Muscle layer of colon (tissue), 2 donors: ENCODE data around the gene TRIM36.

Experiments
- H3K27ac ChIP-seq: one replicate; pipeline ENCODE4 v1.7.0; 2013; ENCODE audit warnings: low read depth, mild to moderate bottlenecking, low read length, moderate library complexity
- H3K27me3 ChIP-seq, 2 donors: one replicate each; pipeline ENCODE4 v1.7.0; 2013; ENCODE audit warnings: low read length in 2 of 2, mild to moderate bottlenecking in 2 of 2; ENCODE audit not compliant: insufficient read depth in 2 of 2, control insufficient read depth in 1 of 2
- H3K36me3 ChIP-seq: one replicate; pipeline ENCODE4 v1.7.0; 2013; ENCODE audit warnings: mild to moderate bottlenecking, low read length; ENCODE audit not compliant: insufficient read depth
- H3K4me1 ChIP-seq: one replicate; pipeline ENCODE4 v1.7.0; 2013; ENCODE audit warnings: mild to moderate bottlenecking, low read length; ENCODE audit not compliant: insufficient read depth
- H3K4me3 ChIP-seq, 2 donors: one replicate each; pipeline ENCODE4 v1.7.0; 2013; ENCODE audit warnings: low read length in 2 of 2, low read depth in 1 of 2, mild to moderate bottlenecking in 1 of 2, moderate library complexity in 1 of 2
- H3K9ac ChIP-seq: one replicate; pipeline ENCODE4 v1.7.0; 2013; ENCODE audit warnings: low read length
- H3K9me3 ChIP-seq: one replicate; pipeline ENCODE4 v1.7.0; 2013; ENCODE audit warnings: mild to moderate bottlenecking, low read length
- donor health status: abdominal sarcoma.
- donor health status: Adenocarcinoma of cecum.

Gene TRIM36

GRCh38 chr5:115098041-115098702 lies 71.5 kb downstream of the TRIM36 start:
- Histone ChIP-seq H3K36me3 (no peaks in the 10 kb centered on the region), H3K4me1 (no peaks in the 10 kb centered on the region), H3K27ac (no peak overlapping the region), H3K27me3 (no peaks in the 10 kb centered on the region), H3K4me3 (no peak overlapping the region), H3K9me3 (no peaks in the 10 kb centered on the region), H3K9ac (no peak overlapping the region)

GRCh38 chr5:115097236-115097635 lies 72.5 kb downstream of the TRIM36 start:
- H3K9me3 ChIP-seq: no peaks in the 10 kb centered on the region
- no peaks in the 10 kb centered on the region for H3K4me1 ChIP-seq
- no peak overlapping the region for H3K4me3 ChIP-seq
- H3K27me3 ChIP-seq: no peaks in the 10 kb centered on the region
- H3K36me3 ChIP-seq: no peaks in the 10 kb centered on the region
- no peak overlapping the region for H3K27ac ChIP-seq
- H3K9ac ChIP-seq: no peak overlapping the region

- no peaks in the 10 kb centered on the region for H3K36me3 ChIP-seq
- no peak overlapping the region for H3K4me3 ChIP-seq
- no peaks in the 10 kb centered on the region for H3K27me3 ChIP-seq
- H3K9ac ChIP-seq: no peak overlapping the region
- H3K27ac ChIP-seq: no peak overlapping the region
- no peaks in the 10 kb centered on the region for H3K4me1 ChIP-seq
- no peaks in the 10 kb centered on the region for H3K9me3 ChIP-seq
Measured at GRCh38 chr5:115096034-115096769, 73.5 kb downstream of the TRIM36 start.

- H3K9ac ChIP-seq: no peak overlapping the region
- H3K36me3 ChIP-seq: no peaks in the 10 kb centered on the region
- H3K27me3 ChIP-seq: no peaks in the 10 kb centered on the region
- no peaks in the 10 kb centered on the region for H3K4me1 ChIP-seq
- H3K27ac ChIP-seq: no peak overlapping the region
- no peaks in the 10 kb centered on the region for H3K9me3 ChIP-seq
- no peak overlapping the region for H3K4me3 ChIP-seq
Measured at GRCh38 chr5:115087951-115088350, 81.8 kb downstream of the TRIM36 start.

GRCh38 chr5:115086473-115086872 lies 83.2 kb downstream of the TRIM36 start:
- Histone ChIP-seq H3K36me3 (no peaks in the 10 kb centered on the region), H3K9ac (no peak overlapping the region), H3K4me3 (no peak overlapping the region), H3K4me1 (no peaks in the 10 kb centered on the region), H3K27ac (no peak overlapping the region), H3K9me3 (no peaks in the 10 kb centered on the region), H3K27me3 (no peaks in the 10 kb centered on the region)

GRCh38 chr5:115084246-115084793 lies 85.4 kb downstream of the TRIM36 start:
- no peaks in the 10 kb centered on the region for H3K27me3 ChIP-seq
- H3K27ac ChIP-seq: no peak overlapping the region
- H3K36me3 ChIP-seq: no peaks in the 10 kb centered on the region
- no peaks in the 10 kb centered on the region for H3K9me3 ChIP-seq
- H3K9ac ChIP-seq: no peak overlapping the region
- H3K4me3 ChIP-seq: no peak overlapping the region
- H3K4me1 ChIP-seq: no peaks in the 10 kb centered on the region

GRCh38 chr5:115079924-115080623 lies 89.6 kb downstream of the TRIM36 start:
- Histone ChIP-seq H3K4me1 (no peaks in the 10 kb centered on the region), H3K36me3 (no peaks in the 10 kb centered on the region), H3K4me3 (no peak overlapping the region), H3K9ac (no peak overlapping the region), H3K27me3 (no peaks in the 10 kb centered on the region), H3K9me3 (no peaks in the 10 kb centered on the region), H3K27ac (no peak overlapping the region)
